Right lung (tissue), 5 donors: Measurements from ENCODE around the gene TIMELESS. TPM values are rescaled to one million over a fixed set of nuclear protein-coding genes. Genes with fewer than 3 reads are reported as not detected.
"Not testable (repeated sequence)": the region's sequence is repeated elsewhere in the genome, so short reads cannot be mapped to it uniquely, and the experiment has no call there.

Source experiments
- DNase-seq, 2 donors: peaks; one replicate each; pipeline ENCODE4 v3.0.0-alpha.2; 2013
- polyA plus RNA-seq, 5 donors: library from polyadenylated mRNA; unstranded; fragments of 120-200 nt; gene quantifications; one replicate each; pipeline versions ENCODE4 v1.2.1 to v1.2.3, GENCODE V29; 2013; ENCODE audit warnings: inconsistent platforms in 1 of 5, low replicate concordance in 1 of 5; ENCODE audit not compliant: insufficient read length in 5 of 5, insufficient read depth in 1 of 5

Gene TIMELESS
- polyA plus RNA-seq, 5 donors = 26.5 to 35.6 (median 31.1) TPM

- no peak for DNase-seq
These were observed 40.3 kb downstream of the TIMELESS start for GRCh38 chr12:56408799-56409417.

- not testable (repeated sequence) for DNase-seq
These were observed 45.0 kb downstream of the TIMELESS start for GRCh38 chr12:56404227-56404626.

- not testable (repeated sequence) for DNase-seq
These were observed 47.6 kb downstream of the TIMELESS start for GRCh38 chr12:56401612-56402011.

- DNase-seq = not testable (repeated sequence)
These were observed 48.1 kb downstream of the TIMELESS start for GRCh38 chr12:56401125-56401524.

- not testable (repeated sequence) for DNase-seq
These were observed 49.8 kb downstream of the TIMELESS start for GRCh38 chr12:56399466-56399865.

- no peak for DNase-seq
These were observed 50.9 kb downstream of the TIMELESS start for GRCh38 chr12:56398324-56398723.

GRCh38 chr12:56392331-56392730 lies 56.9 kb downstream of the TIMELESS start:
- no peak for DNase-seq

GRCh38 chr12:56391721-56392120 lies 57.5 kb downstream of the TIMELESS start:
- no peak for DNase-seq

GRCh38 chr12:56389412-56389811 lies 59.8 kb downstream of the TIMELESS start:
- no peak for DNase-seq

GRCh38 chr12:56387152-56387736 lies 62.0 kb downstream of the TIMELESS start:
- DNase-seq = peak; percentile 8 to 10

GRCh38 chr12:56385873-56386272 lies 63.4 kb downstream of the TIMELESS start:
- DNase-seq = no peak

GRCh38 chr12:56382611-56383010 lies 66.6 kb downstream of the TIMELESS start:
- no peak for DNase-seq

GRCh38 chr12:56377989-56378316 lies 71.3 kb downstream of the TIMELESS start:
- no peak for DNase-seq

GRCh38 chr12:56377310-56377988 lies 71.8 kb downstream of the TIMELESS start:
- no peak for DNase-seq

GRCh38 chr12:56375598-56376434 lies 73.4 kb downstream of the TIMELESS start:
- DNase-seq = no peak

- no peak for DNase-seq
These were observed 74.3 kb downstream of the TIMELESS start for GRCh38 chr12:56374726-56375597.

- DNase-seq = no peak
These were observed 75.7 kb downstream of the TIMELESS start for GRCh38 chr12:56373515-56373914.

- no peak for DNase-seq
These were observed 82.3 kb downstream of the TIMELESS start for GRCh38 chr12:56366948-56367347.
